Subcutaneous abdominal adipose tissue (tissue), 5 donors: ENCODE measurements around the gene XIRP2.
A peak's percentile ranks its signal among the peaks of the same experiment; 100 is the strongest.

Source experiments
- H3K27ac ChIP-seq: one replicate; pipeline ENCODE4 v1.7.0; 2013; ENCODE audit warnings: low read depth, mild to moderate bottlenecking, inconsistent platforms, low read length, moderate library complexity
- H3K27me3 ChIP-seq, 5 donors: one replicate each; pipeline ENCODE4 v1.7.0; 2013; ENCODE audit warnings: low read length in 5 of 5, inconsistent platforms in 1 of 5; ENCODE audit not compliant: control insufficient read depth in 5 of 5, insufficient read depth in 4 of 5
- H3K36me3 ChIP-seq, 5 donors: one replicate each; pipeline ENCODE4 v1.7.0; 2013; ENCODE audit warnings: low read length in 5 of 5; ENCODE audit not compliant: control insufficient read depth in 5 of 5, insufficient read depth in 5 of 5
- H3K4me1 ChIP-seq, 5 donors: one replicate each; pipeline ENCODE4 v1.7.0; 2013; ENCODE audit warnings: low read length in 5 of 5, mild to moderate bottlenecking in 3 of 5, moderate library complexity in 1 of 5; ENCODE audit not compliant: control insufficient read depth in 5 of 5, insufficient read depth in 5 of 5
- H3K4me3 ChIP-seq, 5 donors: one replicate each; pipeline ENCODE4 v1.7.0; 2013; ENCODE audit warnings: low read length in 5 of 5, low read depth in 1 of 5
- H3K9ac ChIP-seq, 5 donors: one replicate each; pipeline ENCODE4 v1.7.0; 2013; ENCODE audit warnings: low read length in 5 of 5, mild to moderate bottlenecking in 4 of 5, moderate library complexity in 3 of 5
- H3K9me3 ChIP-seq, 5 donors: one replicate each; pipeline ENCODE4 v1.7.0; 2013; ENCODE audit warnings: low read length in 5 of 5; ENCODE audit not compliant: control insufficient read depth in 5 of 5
- donor health status: healthy.
- donor health status: healthy.
- donor health status: healthy.
- donor health status: healthy.
- donor health status: healthy.

Gene XIRP2

GRCh38 chr2:167182403-167182802 lies 294.1 kb downstream of the XIRP2 start:
- Histone ChIP-seq H3K4me1 (peaks cover 0 to 17% (median 4%) of the 10 kb centered on the region in 5 donors), H3K27me3 (no peaks in the 10 kb centered on the region), H3K27ac (no peak overlapping the region), H3K4me3 (no peak overlapping the region), H3K9ac (no peak overlapping the region), H3K36me3 (no peaks in the 10 kb centered on the region), H3K9me3 (no peaks in the 10 kb centered on the region)

- H3K4me1 ChIP-seq = peaks cover 0 to 32% (median 8%) of the 10 kb centered on the region in 5 donors
- H3K36me3 ChIP-seq = no peaks in the 10 kb centered on the region
- no peak overlapping the region for H3K27ac ChIP-seq
- no peaks in the 10 kb centered on the region for H3K9me3 ChIP-seq
- H3K9ac ChIP-seq = no peak overlapping the region
- no peaks in the 10 kb centered on the region for H3K27me3 ChIP-seq
- no peak overlapping the region for H3K4me3 ChIP-seq
Measured at GRCh38 chr2:167183931-167184330, 295.7 kb downstream of the XIRP2 start.

- no peaks in the 10 kb centered on the region for H3K27me3 ChIP-seq
- H3K36me3 ChIP-seq = no peaks in the 10 kb centered on the region
- H3K9ac ChIP-seq = no peak overlapping the region
- peak overlapping the region; percentile 74 for H3K27ac ChIP-seq
- no peak overlapping the region for H3K4me3 ChIP-seq
- H3K9me3 ChIP-seq = no peaks in the 10 kb centered on the region
- peaks cover 0 to 48% (median 21%) of the 10 kb centered on the region in 5 donors for H3K4me1 ChIP-seq
Measured at GRCh38 chr2:167186465-167186864, 298.2 kb downstream of the XIRP2 start.

GRCh38 chr2:167187049-167187727 lies 298.9 kb downstream of the XIRP2 start:
- no peaks in the 10 kb centered on the region for H3K9me3 ChIP-seq
- H3K27me3 ChIP-seq = no peaks in the 10 kb centered on the region
- no peak overlapping the region for H3K4me3 ChIP-seq
- H3K36me3 ChIP-seq = no peaks in the 10 kb centered on the region
- H3K9ac ChIP-seq = no peak overlapping the region
- H3K4me1 ChIP-seq = peaks cover 0 to 49% (median 21%) of the 10 kb centered on the region in 5 donors
- H3K27ac ChIP-seq = peak overlapping the region; percentile 74

GRCh38 chr2:167187978-167188967 lies 300.0 kb downstream of the XIRP2 start:
- H3K9ac ChIP-seq = peak overlapping the region in 2 of 5 donors; percentile 8 to 35
- no peak overlapping the region for H3K4me3 ChIP-seq
- peaks cover 0 to 55% (median 25%) of the 10 kb centered on the region in 5 donors for H3K4me1 ChIP-seq
- no peaks in the 10 kb centered on the region for H3K27me3 ChIP-seq
- no peaks in the 10 kb centered on the region for H3K9me3 ChIP-seq
- H3K27ac ChIP-seq = peak overlapping the region; percentile 74
- no peaks in the 10 kb centered on the region for H3K36me3 ChIP-seq

- H3K9ac ChIP-seq = no peak overlapping the region
- no peak overlapping the region for H3K4me3 ChIP-seq
- H3K27ac ChIP-seq = peak overlapping the region; percentile 74
- H3K27me3 ChIP-seq = no peaks in the 10 kb centered on the region
- H3K4me1 ChIP-seq = peaks cover 0 to 55% (median 25%) of the 10 kb centered on the region in 5 donors
- H3K36me3 ChIP-seq = no peaks in the 10 kb centered on the region
- H3K9me3 ChIP-seq = no peaks in the 10 kb centered on the region
Measured at GRCh38 chr2:167190053-167190452, 301.8 kb downstream of the XIRP2 start.

- H3K4me1 ChIP-seq = peaks cover 0 to 52% (median 25%) of the 10 kb centered on the region in 5 donors
- H3K27ac ChIP-seq = no peak overlapping the region
- no peaks in the 10 kb centered on the region for H3K36me3 ChIP-seq
Measured at GRCh38 chr2:167191588-167191987, 303.3 kb downstream of the XIRP2 start.

GRCh38 chr2:167192833-167193232 lies 304.6 kb downstream of the XIRP2 start:
- Histone ChIP-seq H3K27me3 (no peaks in the 10 kb centered on the region), H3K9ac (no peak overlapping the region), H3K9me3 (no peaks in the 10 kb centered on the region), H3K27ac (peak overlapping the region; percentile 76), H3K36me3 (no peaks in the 10 kb centered on the region), H3K4me1 (peaks cover 0 to 52% (median 36%) of the 10 kb centered on the region in 5 donors), H3K4me3 (no peak overlapping the region)

More at GRCh38 chr2:167191588-167191987, 303.3 kb downstream of the XIRP2 start:
- no peak overlapping the region for H3K9ac ChIP-seq
- no peaks in the 10 kb centered on the region for H3K9me3 ChIP-seq
- H3K27me3 ChIP-seq = no peaks in the 10 kb centered on the region
- H3K4me3 ChIP-seq = no peak overlapping the region

- Histone ChIP-seq H3K9ac (peak overlapping the region in 1 of 5 donors; percentile 56), H3K9me3 (no peaks in the 10 kb centered on the region), H3K27me3 (no peaks in the 10 kb centered on the region), H3K4me1 (peaks cover 0 to 32% (median 22%) of the 10 kb centered on the region in 5 donors), H3K4me3 (peak overlapping the region in 1 of 5 donors; percentile 1), H3K36me3 (no peaks in the 10 kb centered on the region), H3K27ac (peak overlapping the region; percentile 65)
Measured at GRCh38 chr2:167196461-167197252, 308.4 kb downstream of the XIRP2 start.
